ENCODE results near the gene MUL1.

GRCh38 chr1:20507564-20508410, at the start of gene MUL1:
- TF ChIP-seq POLR2A (IDR thresholded peaks at IDR 0.05) = peak in 1 of 2 donors; percentile 26
- TF ChIP-seq CTCF (IDR thresholded peaks at IDR 0.05) = no peak
